ENCODE data around the gene FOXP1. TPM values are rescaled to one million over a fixed set of nuclear protein-coding genes. Genes with fewer than 3 reads are reported as not detected.
"Not testable (repeated sequence)": the region's sequence is repeated elsewhere in the genome, so short reads cannot be mapped to it uniquely, and the experiment has no call there.

Gene FOXP1
- total RNA-seq, 1 donor from 2014 or later, result 61.3 TPM

DNA sequence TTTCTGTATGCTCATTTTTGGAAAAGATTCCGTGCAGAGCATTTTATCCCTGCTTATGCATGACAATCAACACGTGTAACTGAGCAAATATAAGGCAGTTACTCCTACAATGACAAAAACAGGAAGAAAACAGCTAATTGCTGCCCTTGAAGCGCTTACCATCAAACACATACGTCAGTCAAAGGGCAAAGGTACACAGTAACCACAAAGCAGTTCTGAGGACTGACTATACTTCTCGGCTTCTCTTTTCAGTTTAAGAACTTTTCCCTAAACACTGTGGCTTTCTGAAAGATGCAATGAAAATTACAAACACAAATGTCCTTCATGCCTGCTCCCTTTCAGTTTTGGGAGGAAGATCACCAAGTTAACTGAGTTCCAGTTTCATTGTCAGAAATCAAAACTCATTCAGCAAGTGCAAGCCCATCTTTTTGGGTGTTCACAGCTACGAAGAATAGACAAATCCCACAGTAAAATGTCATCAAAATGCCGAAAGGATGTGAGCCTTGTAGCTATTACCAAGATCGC lies 602.8 kb downstream of the FOXP1 start:
- intact Hi-C loops (cut with micrococcal nuclease), result no loop called here

GRCh38 chr3:70979983-70980645 lies 603.4 kb downstream of the FOXP1 start:
- intact Hi-C loops (cut with micrococcal nuclease), result no loop called here

- intact Hi-C loops (cut with micrococcal nuclease), result no loop called here
Measured at GRCh38 chr3:70977712-70978111, 605.8 kb downstream of the FOXP1 start.

GRCh38 chr3:70975981-70976380 lies 607.5 kb downstream of the FOXP1 start:
- intact Hi-C loops (cut with micrococcal nuclease), result not testable (repeated sequence)

- intact Hi-C loops (cut with micrococcal nuclease), result no loop called here
Measured at GRCh38 chr3:70974747-70975146, 608.8 kb downstream of the FOXP1 start.

- intact Hi-C loops (cut with micrococcal nuclease), result no loop called here
Measured at GRCh38 chr3:70973558-70973957, 610.0 kb downstream of the FOXP1 start.

DNA sequence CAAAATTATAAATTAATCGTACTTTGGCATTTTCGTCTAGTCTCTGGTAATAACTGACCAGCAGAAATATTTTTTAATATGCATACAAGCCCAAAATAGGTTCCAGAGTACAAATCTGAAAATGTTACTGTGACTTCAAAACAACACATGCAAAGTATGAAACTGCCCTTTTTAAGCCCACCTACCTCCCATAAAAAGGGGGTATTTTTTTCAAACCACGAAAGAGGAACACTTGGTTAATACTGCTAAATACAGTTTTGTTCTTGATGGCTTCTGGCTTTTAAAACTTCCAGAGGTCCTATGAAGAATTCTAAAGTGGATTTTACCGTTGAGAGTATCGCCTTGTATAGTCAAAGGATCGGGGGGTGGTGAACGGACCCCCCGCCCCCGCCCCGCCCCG lies 610.7 kb downstream of the FOXP1 start:
- intact Hi-C loops (cut with micrococcal nuclease), result no loop called here

- intact Hi-C loops (cut with micrococcal nuclease), result no loop called here
Measured at GRCh38 chr3:70970952-70971351, 612.6 kb downstream of the FOXP1 start.

- intact Hi-C loops (cut with micrococcal nuclease), result no loop called here
Measured at GRCh38 chr3:70970171-70970570, 613.4 kb downstream of the FOXP1 start.

GRCh38 chr3:70963431-70964275 lies 619.9 kb downstream of the FOXP1 start:
- intact Hi-C loops (cut with micrococcal nuclease), result no loop called here

GRCh38 chr3:70959506-70960291 lies 623.8 kb downstream of the FOXP1 start:
- intact Hi-C loops (cut with micrococcal nuclease), result no loop called here

DNA sequence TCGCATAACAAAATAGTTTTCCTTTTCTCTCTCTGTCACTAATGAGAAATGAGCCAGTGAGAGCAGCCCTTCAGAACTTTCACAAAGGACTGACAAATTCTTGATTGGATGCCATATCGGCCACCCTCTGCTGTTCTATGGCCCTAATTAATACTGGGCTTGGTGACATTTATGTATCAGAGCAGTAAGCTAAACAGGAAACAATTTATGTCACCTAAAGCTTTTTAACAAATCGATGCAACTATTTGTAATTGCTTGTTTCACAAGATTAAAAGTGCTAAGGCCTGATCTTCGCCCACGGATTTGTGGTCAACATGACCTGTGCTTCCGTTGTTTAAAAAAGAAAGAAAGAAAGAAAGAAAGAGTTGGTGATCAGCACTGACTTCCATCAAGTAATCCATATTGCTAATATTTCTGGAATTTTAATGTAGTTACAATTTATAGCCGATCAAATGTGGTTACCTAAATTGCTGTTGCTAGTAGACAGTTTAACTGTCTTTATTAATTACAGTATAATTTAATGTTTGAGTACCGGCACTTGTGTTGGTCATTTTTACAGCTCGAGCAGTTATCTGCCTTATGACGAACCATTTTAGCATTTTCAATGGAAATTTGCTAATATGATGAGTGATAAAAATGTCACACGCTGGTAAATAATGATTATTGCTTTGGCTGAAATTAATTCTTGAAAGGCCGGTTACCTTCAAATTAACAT lies 631.3 kb downstream of the FOXP1 start:
- intact Hi-C loops (cut with micrococcal nuclease), result no loop called here

GRCh38 chr3:70951316-70951715 lies 632.2 kb downstream of the FOXP1 start:
- intact Hi-C loops (cut with micrococcal nuclease), result no loop called here

GRCh38 chr3:70947579-70947978 lies 635.9 kb downstream of the FOXP1 start:
- intact Hi-C loops (cut with micrococcal nuclease), result no loop called here

DNA sequence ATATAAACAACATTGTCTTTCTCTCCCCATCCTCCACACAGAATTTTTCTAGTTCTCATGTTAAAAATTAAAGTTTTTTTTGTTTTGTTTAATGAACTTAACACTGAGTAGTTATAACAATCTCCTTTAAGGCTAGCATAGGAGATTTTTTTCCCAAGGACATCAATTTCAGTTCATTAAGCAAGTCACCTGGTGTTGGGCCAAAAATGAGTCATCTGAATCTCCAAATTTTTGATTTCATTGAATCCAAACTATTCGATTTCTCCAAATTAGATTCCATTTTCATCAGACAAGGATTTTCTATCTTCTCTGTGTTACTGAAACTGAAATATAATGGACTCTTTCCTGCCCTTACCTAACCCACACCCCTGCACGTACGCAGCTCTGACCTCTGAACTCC lies 639.6 kb downstream of the FOXP1 start:
- intact Hi-C loops (cut with micrococcal nuclease), result no loop called here

GRCh38 chr3:70933105-70933810 lies 650.3 kb downstream of the FOXP1 start:
- intact Hi-C loops (cut with micrococcal nuclease), result no loop called here

GRCh38 chr3:70930066-70930465 lies 653.5 kb downstream of the FOXP1 start:
- intact Hi-C loops (cut with micrococcal nuclease), result no loop called here

- intact Hi-C loops (cut with micrococcal nuclease), result no loop called here
Measured at GRCh38 chr3:70927239-70927638, 656.3 kb downstream of the FOXP1 start.

DNA sequence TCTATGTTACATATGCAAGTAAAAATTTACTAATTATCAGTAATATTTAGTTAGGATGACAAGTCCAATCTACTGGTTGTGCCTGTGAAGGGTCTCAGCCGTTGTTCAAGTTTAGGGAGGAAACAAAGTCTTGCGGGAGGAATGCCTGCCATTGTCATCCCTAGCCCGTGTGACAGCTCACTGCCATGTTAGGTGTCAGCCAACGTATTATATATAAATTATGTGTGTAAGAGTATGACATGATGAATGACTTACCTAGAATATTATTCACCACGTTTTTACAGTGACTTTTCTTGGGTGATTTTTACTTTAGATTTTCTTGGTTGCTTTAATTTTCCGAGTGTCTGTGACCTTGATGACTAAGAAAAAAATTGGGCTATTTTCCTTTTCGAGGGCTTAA lies 656.7 kb downstream of the FOXP1 start:
- intact Hi-C loops (cut with micrococcal nuclease), result no loop called here

DNA sequence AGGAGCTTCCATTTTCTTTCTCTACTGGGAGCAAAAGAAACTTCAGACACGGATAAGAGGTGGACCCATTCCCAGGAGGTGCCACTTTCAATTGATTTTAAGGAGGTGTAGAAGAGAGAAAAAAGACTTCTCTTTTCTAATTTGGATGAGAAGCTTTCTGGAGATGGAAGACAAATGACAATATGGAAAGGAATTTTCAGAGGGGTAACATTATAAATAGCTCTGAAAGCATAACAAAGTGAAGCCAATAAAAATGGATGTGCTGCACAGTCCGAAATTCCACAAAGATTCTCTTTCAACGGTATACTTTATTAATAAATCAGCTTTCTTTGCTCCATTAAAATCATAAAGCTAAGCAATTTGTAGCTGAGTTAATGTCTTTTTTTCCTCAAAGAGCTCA lies 663.9 kb downstream of the FOXP1 start:
- intact Hi-C loops (cut with micrococcal nuclease), result no loop called here

- intact Hi-C loops (cut with micrococcal nuclease), result no loop called here
Measured at GRCh38 chr3:70919091-70919490, 664.4 kb downstream of the FOXP1 start.

Data from T-helper 1 cell treated with Interleukin-12 subunit alpha and Interleukin-12 subunit beta and Interleukin-4 antibody, amounts not matched to agents 30 ng/mL and 1 ng/mL, for 36 hours (primary cell).